ENCODE results near the gene TLE4. TPM values are rescaled to one million over a fixed set of nuclear protein-coding genes. Genes with fewer than 3 reads are reported as not detected.

TLE4 gene
- polyA plus RNA-seq, 3 donors = 21.0 to 107 (median 21.7) TPM

- peaks cover 43% of the 10 kb centered on the region for H3K4me1 Mint-ChIP-seq
- H3K4me3 ChIP-seq (replicated peaks in 1 of 3; ENCODE audit: low read depth in 2 of 3, low read length in 3 of 3) = no peak overlapping the region
- DNase-seq = peak in 1 of 3 donors; percentile 17
- H3K27ac Mint-ChIP-seq = peak overlapping the region in 4 of 7 donors; percentile 10 to 68 (median 41)
- H3K36me3 ChIP-seq (replicated peaks in 1 of 2; ENCODE audit: control insufficient read depth in 1 of 2, insufficient read depth in 2 of 2, low read length in 2 of 2) = peaks cover 0 to 7% of the 10 kb centered on the region in 2 donors
- H3K36me3 Mint-ChIP-seq = peaks cover 9 to 16% of the 10 kb centered on the region in 2 donors
- no peak overlapping the region for H3K4me2 ChIP-seq (replicated peaks; ENCODE audit: extremely low read depth, low read length, poor library complexity, severe bottlenecking)
- no peak overlapping the region for H2AFZ ChIP-seq (ENCODE audit: insufficient read depth, low read depth, low read length, poor library complexity, severe bottlenecking)
- H3K27me3 ChIP-seq (ENCODE audit: control insufficient read depth in 2 of 2, insufficient read depth in 2 of 2, low read length in 2 of 2) = no peaks in the 10 kb centered on the region
- H3K9me3 Mint-ChIP-seq = peaks cover 0 to 3% (median 0%) of the 10 kb centered on the region in 7 donors
- H3K27ac ChIP-seq (ENCODE audit: low read depth in 1 of 2, low read length in 2 of 2) = no peak overlapping the region
- peaks cover 20 to 22% of the 10 kb centered on the region in 2 donors for H3K4me1 ChIP-seq (ENCODE audit: control insufficient read depth in 1 of 2, insufficient read depth in 2 of 2, low read length in 2 of 2)
- H3K4me3 Mint-ChIP-seq = no peak overlapping the region
- no peaks in the 10 kb centered on the region for H3K9me3 ChIP-seq (replicated peaks in 1 of 2; ENCODE audit: control insufficient read depth in 1 of 2, insufficient read depth in 1 of 2, low read length in 2 of 2)
- peaks cover 35% of the 10 kb centered on the region for H4K20me1 ChIP-seq (ENCODE audit: insufficient read depth, low read length)
- H3K9ac ChIP-seq (ENCODE audit: insufficient read depth, low read length, poor library complexity, severe bottlenecking) = no peak overlapping the region
- no CpG with 5 or more reads among the region's 2 CpGs for WGBS (ENCODE audit: insufficient coverage)
- H3K79me2 ChIP-seq (ENCODE audit: insufficient read depth, low read length) = peaks cover 64% of the 10 kb centered on the region
- TF ChIP-seq CTCF (IDR thresholded peaks at IDR 0.05) = no peak
- H3K27me3 Mint-ChIP-seq (ENCODE audit: low read depth in 3 of 3) = peaks cover 0 to 1% (median 0%) of the 10 kb centered on the region in 3 donors
- intact Hi-C loops (cut with micrococcal nuclease) = no loop called here
Observed at GRCh38 chr9:79698967-79699366, 127.2 kb downstream of the TLE4 start.

- H3K4me1 ChIP-seq (ENCODE audit: control insufficient read depth in 1 of 2, insufficient read depth in 2 of 2, low read length in 2 of 2) = peaks cover 20 to 22% of the 10 kb centered on the region in 2 donors
Observed at GRCh38 chr9:79699479-79699878, 127.7 kb downstream of the TLE4 start.

More at GRCh38 chr9:79699479-79699878, 127.7 kb downstream of the TLE4 start:
- intact Hi-C loops (cut with micrococcal nuclease) = no loop called here
- H3K79me2 ChIP-seq (ENCODE audit: insufficient read depth, low read length) = peaks cover 63% of the 10 kb centered on the region
- H3K9me3 ChIP-seq (replicated peaks in 1 of 2; ENCODE audit: control insufficient read depth in 1 of 2, insufficient read depth in 1 of 2, low read length in 2 of 2) = no peaks in the 10 kb centered on the region
- peaks cover 32% of the 10 kb centered on the region for H4K20me1 ChIP-seq (ENCODE audit: insufficient read depth, low read length)
- H3K4me3 Mint-ChIP-seq = no peak overlapping the region
- H3K9me3 Mint-ChIP-seq = peaks cover 0 to 3% (median 0%) of the 10 kb centered on the region in 7 donors
- no peak overlapping the region for H3K4me2 ChIP-seq (replicated peaks; ENCODE audit: extremely low read depth, low read length, poor library complexity, severe bottlenecking)
- no peak overlapping the region for H3K4me3 ChIP-seq (replicated peaks in 1 of 3; ENCODE audit: low read depth in 2 of 3, low read length in 3 of 3)
- WGBS (ENCODE audit: insufficient coverage) = 98% methylated on average over 5 of the region's 6 CpGs
- no peak overlapping the region for H3K9ac ChIP-seq (ENCODE audit: insufficient read depth, low read length, poor library complexity, severe bottlenecking)
- no peak for DNase-seq
- peaks cover 44% of the 10 kb centered on the region for H3K4me1 Mint-ChIP-seq
- no peak for TF ChIP-seq CTCF (IDR thresholded peaks at IDR 0.05)
- peak overlapping the region in 4 of 7 donors; percentile 15 to 68 (median 66) for H3K27ac Mint-ChIP-seq
- H3K36me3 ChIP-seq (replicated peaks in 1 of 2; ENCODE audit: control insufficient read depth in 1 of 2, insufficient read depth in 2 of 2, low read length in 2 of 2) = peaks cover 0 to 11% of the 10 kb centered on the region in 2 donors
- peaks cover 12 to 21% of the 10 kb centered on the region in 2 donors for H3K36me3 Mint-ChIP-seq
- H3K27me3 ChIP-seq (ENCODE audit: control insufficient read depth in 2 of 2, insufficient read depth in 2 of 2, low read length in 2 of 2) = no peaks in the 10 kb centered on the region
- no peak overlapping the region for H2AFZ ChIP-seq (ENCODE audit: insufficient read depth, low read depth, low read length, poor library complexity, severe bottlenecking)
- peaks cover 0 to 1% (median 0%) of the 10 kb centered on the region in 3 donors for H3K27me3 Mint-ChIP-seq (ENCODE audit: low read depth in 3 of 3)
- peak overlapping the region in 1 of 2 donors; percentile 17 for H3K27ac ChIP-seq (ENCODE audit: low read depth in 1 of 2, low read length in 2 of 2)

Measured in CD14-positive monocyte (primary cell).